Caco-2 (cell line): ENCODE data around the gene GPC6. TPM values are rescaled to one million over a fixed set of nuclear protein-coding genes. Genes with fewer than 3 reads are reported as not detected.

ENCODE experiments used
- BruUV-seq: library from RNA; stranded (reverse); fragments of 400-500 nt; replicated peaks from 2 replicates; lab custom pipeline; 2021; lab: Mats Ljungman, UMichigan
- CTCF ChIA-PET: fragments of 300-600 bp; sonication (Branson Sonifier 250); formaldehyde crosslinking; loops from one replicate; lab custom pipeline; 2022; ENCODE audit warnings: antibody characterized with exemption; lab: Charles Lee
- POLR2A ChIA-PET: fragments of 300-600 bp; sonication (Branson Sonifier 250); formaldehyde crosslinking; loops from one replicate; lab custom pipeline; 2022; ENCODE audit warnings: antibody characterized with exemption; lab: Charles Lee
- DNase-seq, 2 experiments: peaks; one replicate each; pipeline versions ENCODE4 v3.0.0 to v3.0.0-alpha.2; 2020 to 2022
- H3K27me3 ChIP-seq: replicated peaks from 2 replicates; pipeline ENCODE4 v1.6.0; 2011; ENCODE audit warnings: low read length; ENCODE audit not compliant: control insufficient read depth, insufficient read depth
- H3K36me3 ChIP-seq: 2 replicates; pipeline ENCODE4 v1.5.1; 2011; ENCODE audit warnings: low read length; ENCODE audit not compliant: control insufficient read depth, insufficient read depth
- H3K4me1 ChIP-seq: fragments of 250-450 bp; sonication (Bioruptor Pico); 2 replicates; pipeline ENCODE4 v1.5.1; 2020; ENCODE audit warnings: mild to moderate bottlenecking
- H3K4me3 ChIP-seq: 2 replicates; pipeline ENCODE4 v1.5.1; 2011; ENCODE audit warnings: low read depth, mild to moderate bottlenecking, control low read depth, low read length
- H3K9me3 ChIP-seq: fragments of 250-450 bp; sonication (Bioruptor Pico); 2 replicates; pipeline ENCODE4 v1.5.1; 2020; ENCODE audit warnings: mild to moderate bottlenecking, moderate library complexity
- H3K27ac Mint-ChIP-seq: one replicate; pipeline ENCODE4 v1.8.0; 2022; ENCODE audit warnings: mixed read lengths; ENCODE audit not compliant: unreplicated experiment
- H3K27me3 Mint-ChIP-seq: one replicate; pipeline ENCODE4 v1.8.0; 2022; ENCODE audit warnings: mixed read lengths; ENCODE audit not compliant: insufficient read depth, unreplicated experiment
- H3K36me3 Mint-ChIP-seq: one replicate; pipeline ENCODE4 v1.8.0; 2022; ENCODE audit warnings: mild to moderate bottlenecking, mixed read lengths; ENCODE audit not compliant: insufficient read depth, unreplicated experiment
- H3K4me1 Mint-ChIP-seq: one replicate; pipeline ENCODE4 v1.8.0; 2022; ENCODE audit warnings: low read depth, mixed read lengths; ENCODE audit not compliant: unreplicated experiment
- H3K4me3 Mint-ChIP-seq: one replicate; pipeline ENCODE4 v1.8.0; 2022; ENCODE audit warnings: mild to moderate bottlenecking, moderate library complexity, mixed read lengths; ENCODE audit not compliant: unreplicated experiment
- H3K9me3 Mint-ChIP-seq: one replicate; pipeline ENCODE4 v1.8.0; 2022; ENCODE audit warnings: mixed read lengths; ENCODE audit not compliant: unreplicated experiment
- intact Hi-C: fragments of 100-400 bp; cut with micrococcal nuclease; formaldehyde crosslinking; loops from one replicate; pipeline ENCODE4 v1.10.0; 2022; ENCODE audit not compliant: unreplicated experiment
- total RNA-seq: library from RNA; stranded (reverse); gene quantifications from 2 replicates; pipeline ENCODE4 v1.2.3, GENCODE V29; 2022
- TF ChIP-seq, protein P1 (sequence below), 2 experiments: fragments of 200-600 bp in 1 of 2; IDR thresholded peaks; 1 replicate in 1 of 2; 2 replicates in 1 of 2; pipeline versions ENCODE4 v1.5.1 to v1.8.0; 2011 to 2022; ENCODE audit warnings: antibody characterized with exemption in 1 of 2, control low read depth in 1 of 2, inconsistent platforms in 1 of 2, low read depth in 1 of 2, low read length in 1 of 2, mild to moderate bottlenecking in 1 of 2, moderate library complexity in 1 of 2; ENCODE audit not compliant: insufficient read depth in 1 of 2, severe bottlenecking in 1 of 2, unreplicated experiment in 1 of 2

The GPC6 gene
- total RNA-seq, 1 experiment from 2014 or later: 0.16 TPM

DNA sequence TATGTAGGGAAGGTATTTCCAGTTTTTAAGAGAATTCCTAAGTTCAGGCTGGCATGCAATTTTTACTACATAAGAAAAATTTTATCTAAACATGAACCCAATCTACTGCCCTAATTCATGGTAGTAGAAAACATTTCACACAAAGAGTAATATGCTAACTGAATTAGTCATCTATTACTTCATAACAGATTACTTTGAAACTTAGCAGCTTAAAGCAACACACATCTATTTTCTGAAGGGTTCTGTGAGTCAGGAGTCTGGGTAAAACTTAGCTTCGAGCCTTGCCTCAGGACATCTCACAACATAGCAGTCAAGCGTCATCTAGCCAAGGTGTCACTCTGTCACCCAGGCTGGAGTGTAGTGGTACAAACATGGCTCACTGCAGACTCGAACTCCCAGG lies 715.4 kb downstream of the GPC6 start:
- Mint-ChIP-seq H3K36me3 (no peaks in the 10 kb centered on the region), H3K27me3 (no peaks in the 10 kb centered on the region), H3K4me3 (no peak overlapping the region), H3K9me3 (no peaks in the 10 kb centered on the region), H3K4me1 (no peaks in the 10 kb centered on the region), H3K27ac (no peak overlapping the region)
- Histone ChIP-seq H3K36me3 (no peaks in the 10 kb centered on the region), H3K4me3 (no peak overlapping the region), H3K9me3 (no peaks in the 10 kb centered on the region), H3K27me3 (no peaks in the 10 kb centered on the region), H3K4me1 (no peaks in the 10 kb centered on the region)
- TF ChIP-seq, protein P1, sequence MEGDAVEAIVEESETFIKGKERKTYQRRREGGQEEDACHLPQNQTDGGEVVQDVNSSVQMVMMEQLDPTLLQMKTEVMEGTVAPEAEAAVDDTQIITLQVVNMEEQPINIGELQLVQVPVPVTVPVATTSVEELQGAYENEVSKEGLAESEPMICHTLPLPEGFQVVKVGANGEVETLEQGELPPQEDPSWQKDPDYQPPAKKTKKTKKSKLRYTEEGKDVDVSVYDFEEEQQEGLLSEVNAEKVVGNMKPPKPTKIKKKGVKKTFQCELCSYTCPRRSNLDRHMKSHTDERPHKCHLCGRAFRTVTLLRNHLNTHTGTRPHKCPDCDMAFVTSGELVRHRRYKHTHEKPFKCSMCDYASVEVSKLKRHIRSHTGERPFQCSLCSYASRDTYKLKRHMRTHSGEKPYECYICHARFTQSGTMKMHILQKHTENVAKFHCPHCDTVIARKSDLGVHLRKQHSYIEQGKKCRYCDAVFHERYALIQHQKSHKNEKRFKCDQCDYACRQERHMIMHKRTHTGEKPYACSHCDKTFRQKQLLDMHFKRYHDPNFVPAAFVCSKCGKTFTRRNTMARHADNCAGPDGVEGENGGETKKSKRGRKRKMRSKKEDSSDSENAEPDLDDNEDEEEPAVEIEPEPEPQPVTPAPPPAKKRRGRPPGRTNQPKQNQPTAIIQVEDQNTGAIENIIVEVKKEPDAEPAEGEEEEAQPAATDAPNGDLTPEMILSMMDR (IDR thresholded peaks at IDR 0.05; ENCODE audit: insufficient read depth in 1 of 2, low read depth in 1 of 2, low read length in 1 of 2, severe bottlenecking in 1 of 2, unreplicated experiment in 1 of 2): no peak
- no peak for DNase-seq
- CTCF ChIA-PET: no interaction called here
- BruUV-seq: no TSS peak
- POLR2A ChIA-PET: interaction anchor here (0.5 kb wide), 1 partner anchor 172 kb away, joined by 6 read pairs; no protein-coding TSS in a partner anchor
- intact Hi-C loops: no loop called here

DNA sequence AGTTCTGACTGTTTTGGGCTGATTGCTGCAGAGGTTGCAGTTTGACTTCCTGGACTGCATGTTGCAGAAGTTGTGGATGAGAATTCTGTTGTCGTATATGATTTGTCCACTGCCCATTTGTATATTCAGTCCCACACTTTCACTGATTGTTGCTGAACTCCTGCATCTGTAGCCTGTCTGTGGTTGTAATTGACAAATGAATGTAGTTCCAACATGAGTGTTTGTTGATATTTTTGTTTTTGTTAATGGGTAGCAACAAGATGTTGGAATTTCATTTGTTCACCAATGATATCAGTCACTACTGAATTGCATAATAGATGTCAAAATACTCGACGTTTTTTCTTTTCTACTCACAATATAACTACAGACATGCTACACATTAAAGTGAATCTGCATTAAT lies 719.0 kb downstream of the GPC6 start:
- Mint-ChIP-seq H3K27ac (no peak overlapping the region), H3K27me3 (no peaks in the 10 kb centered on the region), H3K9me3 (no peaks in the 10 kb centered on the region), H3K36me3 (no peaks in the 10 kb centered on the region), H3K4me1 (no peaks in the 10 kb centered on the region), H3K4me3 (no peak overlapping the region)
- Histone ChIP-seq H3K36me3 (no peaks in the 10 kb centered on the region), H3K4me3 (no peak overlapping the region), H3K9me3 (no peaks in the 10 kb centered on the region), H3K4me1 (no peaks in the 10 kb centered on the region), H3K27me3 (no peaks in the 10 kb centered on the region)
- TF ChIP-seq, protein P1 (IDR thresholded peaks at IDR 0.05; ENCODE audit: insufficient read depth in 1 of 2, low read depth in 1 of 2, low read length in 1 of 2, severe bottlenecking in 1 of 2, unreplicated experiment in 1 of 2): no peak
- intact Hi-C loops: no loop called here
- ChIA-PET CTCF (no interaction called here), POLR2A (no interaction called here)
- no peak for DNase-seq
- BruUV-seq: no TSS peak

DNA sequence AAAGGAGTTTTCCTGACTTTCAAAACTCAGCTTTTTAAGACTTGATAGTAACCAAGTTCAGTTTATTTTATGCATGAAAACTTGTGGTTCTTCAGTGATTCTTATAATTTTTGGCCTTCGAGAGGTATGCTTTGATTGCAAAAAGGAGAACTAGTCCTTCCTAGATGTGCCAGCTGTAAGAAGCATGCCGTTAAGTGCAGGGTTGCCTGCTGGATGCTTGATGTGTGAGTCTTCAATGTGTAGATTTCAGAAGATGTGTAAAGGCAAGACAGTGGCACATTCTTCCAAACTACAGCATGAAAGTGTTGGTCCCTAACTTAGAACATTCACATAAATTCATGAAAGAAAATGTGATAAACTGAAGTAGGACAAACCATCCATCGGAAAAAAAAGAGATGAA lies 720.4 kb downstream of the GPC6 start:
- H3K9me3 Mint-ChIP-seq: no peaks in the 10 kb centered on the region
- Histone ChIP-seq H3K4me3 (no peak overlapping the region), H3K27me3 (no peaks in the 10 kb centered on the region), H3K36me3 (no peaks in the 10 kb centered on the region), H3K4me1 (no peaks in the 10 kb centered on the region), H3K9me3 (no peaks in the 10 kb centered on the region)
- no peak overlapping the region for H3K4me3 Mint-ChIP-seq
- no peak overlapping the region for H3K27ac Mint-ChIP-seq
- intact Hi-C loops: no loop called here
- POLR2A ChIA-PET: no interaction called here
- DNase-seq: no peak
- no peaks in the 10 kb centered on the region for H3K36me3 Mint-ChIP-seq
- CTCF ChIA-PET: no interaction called here
- BruUV-seq: no TSS peak
- TF ChIP-seq, protein P1 (IDR thresholded peaks at IDR 0.05; ENCODE audit: insufficient read depth in 1 of 2, low read depth in 1 of 2, low read length in 1 of 2, severe bottlenecking in 1 of 2, unreplicated experiment in 1 of 2): no peak
- H3K27me3 Mint-ChIP-seq: no peaks in the 10 kb centered on the region
- H3K4me1 Mint-ChIP-seq: no peaks in the 10 kb centered on the region
